ENCODE results near the gene SPNS3.

DNA sequence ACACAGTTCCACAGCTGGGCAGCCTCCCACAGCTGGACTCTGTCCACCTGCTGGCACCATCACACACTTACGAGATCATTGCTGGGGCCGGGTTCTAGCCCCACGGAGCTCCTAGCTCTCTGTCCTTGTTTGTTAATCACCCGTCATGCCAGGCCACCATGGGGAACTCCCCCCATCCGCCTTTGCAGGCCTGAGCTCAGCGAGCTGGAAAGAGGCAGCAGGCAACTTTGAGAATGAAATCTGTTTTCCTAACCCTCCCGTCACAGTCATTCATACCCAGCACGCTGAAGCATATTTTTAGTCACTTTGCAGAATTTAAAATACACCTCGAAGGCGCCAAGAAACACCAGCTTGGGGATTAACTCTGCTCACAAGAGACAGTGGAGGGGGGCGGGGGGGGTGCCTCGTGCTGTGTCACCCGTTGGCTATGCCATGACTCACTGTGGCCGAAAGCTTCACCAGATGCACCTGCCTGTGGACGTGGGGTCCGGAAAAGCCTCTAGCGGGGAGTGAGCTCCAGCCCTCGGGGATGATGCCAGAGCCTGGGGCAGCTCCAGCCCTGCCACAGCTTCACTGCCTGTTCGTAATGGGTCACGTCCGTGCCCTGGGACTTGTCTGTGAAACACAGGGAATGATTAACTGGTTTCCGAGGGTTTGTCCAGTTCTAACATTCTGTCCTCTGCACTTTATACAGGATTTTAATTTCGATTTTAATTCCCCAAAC, 63.5 kb downstream of the SPNS3 start:
- TF ChIP-seq CTCF (IDR thresholded peaks at IDR 0.05; ENCODE audit: low read depth, low read length, poor library complexity, severe bottlenecking) (no peak), EZH2phosphoT487 (IDR thresholded peaks at IDR 0.05; ENCODE audit: borderline replicate concordance, low read length) (no peak)

Measured in DOHH2 (cell line).